Lung (tissue), 12 donors: ENCODE results near the gene ZNF621. TPM values are rescaled to one million over a fixed set of nuclear protein-coding genes. Genes with fewer than 3 reads are reported as not detected.
"Not testable (repeated sequence)": the region's sequence is repeated elsewhere in the genome, so short reads cannot be mapped to it uniquely, and the experiment has no call there.

Source experiments
- ATAC-seq: fragments of 200-7000 bp; cut with Tn5 transposase; one replicate; pipeline ENCODE4 v1.9.1; 2020; ENCODE audit warnings: moderate number of reproducible peaks; ENCODE audit not compliant: insufficient read depth, low FRiP score
- DNase-seq, 3 donors: peaks; one replicate each; pipeline ENCODE4 v3.0.0-alpha.2; 2013 to 2017
- H3K27ac ChIP-seq, 2 donors: one replicate each; pipeline ENCODE4 v1.5.1; 2013; ENCODE audit warnings: mild to moderate bottlenecking in 2 of 2, moderate library complexity in 2 of 2, control low read depth in 1 of 2, inconsistent platforms in 1 of 2, low read depth in 1 of 2, low read length in 1 of 2
- H3K27me3 ChIP-seq, 3 donors: one replicate each; pipeline ENCODE4 v1.5.1; 2013; ENCODE audit warnings: low read length in 2 of 3; ENCODE audit not compliant: control insufficient read depth in 3 of 3, insufficient read depth in 3 of 3
- H3K36me3 ChIP-seq, 4 donors: one replicate each; pipeline ENCODE4 v1.5.1; 2013; ENCODE audit warnings: low read length in 4 of 4, mild to moderate bottlenecking in 1 of 4, moderate library complexity in 1 of 4; ENCODE audit not compliant: control insufficient read depth in 4 of 4, insufficient read depth in 4 of 4
- H3K4me1 ChIP-seq, 5 donors: one replicate each; pipeline ENCODE4 v1.5.1; 2013; ENCODE audit warnings: low read length in 5 of 5, mild to moderate bottlenecking in 2 of 5, moderate library complexity in 1 of 5; ENCODE audit not compliant: control insufficient read depth in 5 of 5, insufficient read depth in 5 of 5
- H3K4me3 ChIP-seq: one replicate; pipeline ENCODE4 v1.5.1; 2013; ENCODE audit warnings: mild to moderate bottlenecking, control low read depth, moderate library complexity
- H3K9ac ChIP-seq, 2 donors: one replicate each; pipeline ENCODE4 v1.5.1; 2013; ENCODE audit warnings: low read length in 2 of 2, control low read depth in 1 of 2; ENCODE audit not compliant: insufficient read depth in 1 of 2
- H3K9me3 ChIP-seq, 4 donors: one replicate each; pipeline ENCODE4 v1.5.1; 2013; ENCODE audit warnings: low read length in 3 of 4, mild to moderate bottlenecking in 1 of 4, moderate library complexity in 1 of 4; ENCODE audit not compliant: control insufficient read depth in 4 of 4, insufficient read depth in 3 of 4
- WGBS, 2 donors: extraction: QIAGEN DNeasy Blood & Tissue Kit; methylation state at CpG; one replicate each; pipeline ENCODE4 v1.1.7; 2013; 5-methylcytosine and 5-hydroxymethylcytosine counted together
- polyA plus RNA-seq, 2 donors: library from polyadenylated mRNA; stranded (reverse); fragments of 200-250 nt; gene quantifications; one replicate each; pipeline ENCODE4 v1.2.1, GENCODE V29; 2013
- total RNA-seq, 2 donors: library from RNA; depleted of rRNA in 1 of 2; stranded (reverse); fragments of >200 nt in 1 of 2; gene quantifications; one replicate each; pipeline ENCODE4 v1.2.1, GENCODE V29; 2014 to 2021
- TF ChIP-seq, protein P1 (sequence below): IDR thresholded peaks from 2 replicates; pipeline ENCODE4 v1.5.1; 2012; ENCODE audit warnings: mild to moderate bottlenecking; ENCODE audit errors: control extremely low read depth, extremely low read depth
- donor health status: control.
- donor health status: control.
- donor health status: Bipolar disorder and iron deficiency.
- donor health status: healthy.
- donor health status: DM: yes; HTN: yes; CAD: no.

The ZNF621 gene
- total and polyA plus RNA-seq, 4 donors: 7.7 to 25.4 (median 18.7) TPM

DNA sequence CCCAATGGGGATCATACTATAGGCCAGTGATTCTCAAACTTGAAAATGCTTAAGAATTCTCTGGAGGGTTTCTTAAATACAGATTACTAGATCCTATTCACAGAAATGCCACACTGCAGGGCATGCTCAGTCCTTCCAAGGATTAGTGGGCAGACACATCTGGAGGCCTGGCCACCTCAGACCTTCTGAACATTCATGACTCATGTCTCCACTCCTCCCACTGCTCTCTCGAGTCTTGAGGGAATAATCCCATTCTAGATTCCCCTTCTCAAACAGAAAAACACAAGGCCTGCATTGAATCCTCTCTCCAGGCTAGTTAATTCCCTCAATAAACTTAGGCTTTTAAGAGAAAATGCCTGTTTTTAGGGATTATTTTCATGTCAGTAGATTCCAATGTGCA, 22.1 kb downstream of the ZNF621 start:
- Histone ChIP-seq H3K27ac (no peak overlapping the region), H3K9ac (no peak overlapping the region), H3K4me3 (no peak overlapping the region), H3K27me3 (no peaks in the 10 kb centered on the region), H3K36me3 (peaks cover 0 to 1% (median 0%) of the 10 kb centered on the region in 4 donors), H3K9me3 (no peaks in the 10 kb centered on the region), H3K4me1 (no peaks in the 10 kb centered on the region)
- TF ChIP-seq, protein P1, sequence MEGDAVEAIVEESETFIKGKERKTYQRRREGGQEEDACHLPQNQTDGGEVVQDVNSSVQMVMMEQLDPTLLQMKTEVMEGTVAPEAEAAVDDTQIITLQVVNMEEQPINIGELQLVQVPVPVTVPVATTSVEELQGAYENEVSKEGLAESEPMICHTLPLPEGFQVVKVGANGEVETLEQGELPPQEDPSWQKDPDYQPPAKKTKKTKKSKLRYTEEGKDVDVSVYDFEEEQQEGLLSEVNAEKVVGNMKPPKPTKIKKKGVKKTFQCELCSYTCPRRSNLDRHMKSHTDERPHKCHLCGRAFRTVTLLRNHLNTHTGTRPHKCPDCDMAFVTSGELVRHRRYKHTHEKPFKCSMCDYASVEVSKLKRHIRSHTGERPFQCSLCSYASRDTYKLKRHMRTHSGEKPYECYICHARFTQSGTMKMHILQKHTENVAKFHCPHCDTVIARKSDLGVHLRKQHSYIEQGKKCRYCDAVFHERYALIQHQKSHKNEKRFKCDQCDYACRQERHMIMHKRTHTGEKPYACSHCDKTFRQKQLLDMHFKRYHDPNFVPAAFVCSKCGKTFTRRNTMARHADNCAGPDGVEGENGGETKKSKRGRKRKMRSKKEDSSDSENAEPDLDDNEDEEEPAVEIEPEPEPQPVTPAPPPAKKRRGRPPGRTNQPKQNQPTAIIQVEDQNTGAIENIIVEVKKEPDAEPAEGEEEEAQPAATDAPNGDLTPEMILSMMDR: no peak
- WGBS, 2 donors: 62 to 72% methylated on average over 1 of the region's 1 CpG
- ATAC-seq: no peak
- no peak for DNase-seq

DNA sequence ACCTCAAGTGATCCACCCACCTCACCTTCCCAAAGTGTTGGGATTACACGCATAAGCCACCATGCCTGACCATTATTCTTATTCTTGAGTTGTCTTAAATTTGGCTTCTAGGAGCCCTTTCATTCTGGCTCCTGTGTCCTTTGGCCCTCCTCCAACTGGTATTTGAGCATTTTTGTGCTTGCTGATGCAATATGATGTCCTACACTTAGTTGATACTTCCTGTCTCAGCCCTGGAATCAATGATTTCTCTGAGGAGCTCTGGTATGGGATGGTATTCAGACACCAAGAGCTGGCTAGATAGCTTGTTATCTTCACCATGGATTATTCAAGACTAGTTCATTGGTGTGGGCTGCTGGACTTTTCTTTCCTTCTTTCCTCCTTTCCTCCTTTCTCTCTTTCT, 25.4 kb downstream of the ZNF621 start:
- ATAC-seq (no peak), DNase-seq (no peak)
- H3K4me3 ChIP-seq: no peak overlapping the region
- peaks cover 0 to 1% (median 0%) of the 10 kb centered on the region in 4 donors for H3K36me3 ChIP-seq
- no peak overlapping the region for H3K9ac ChIP-seq
- no peaks in the 10 kb centered on the region for H3K9me3 ChIP-seq
- WGBS, 2 donors: 95 to 96% methylated on average over 1 of the region's 1 CpG
- no peak overlapping the region for H3K27ac ChIP-seq
- no peaks in the 10 kb centered on the region for H3K27me3 ChIP-seq
- TF ChIP-seq, protein P1: no peak
- H3K4me1 ChIP-seq: no peaks in the 10 kb centered on the region

DNA sequence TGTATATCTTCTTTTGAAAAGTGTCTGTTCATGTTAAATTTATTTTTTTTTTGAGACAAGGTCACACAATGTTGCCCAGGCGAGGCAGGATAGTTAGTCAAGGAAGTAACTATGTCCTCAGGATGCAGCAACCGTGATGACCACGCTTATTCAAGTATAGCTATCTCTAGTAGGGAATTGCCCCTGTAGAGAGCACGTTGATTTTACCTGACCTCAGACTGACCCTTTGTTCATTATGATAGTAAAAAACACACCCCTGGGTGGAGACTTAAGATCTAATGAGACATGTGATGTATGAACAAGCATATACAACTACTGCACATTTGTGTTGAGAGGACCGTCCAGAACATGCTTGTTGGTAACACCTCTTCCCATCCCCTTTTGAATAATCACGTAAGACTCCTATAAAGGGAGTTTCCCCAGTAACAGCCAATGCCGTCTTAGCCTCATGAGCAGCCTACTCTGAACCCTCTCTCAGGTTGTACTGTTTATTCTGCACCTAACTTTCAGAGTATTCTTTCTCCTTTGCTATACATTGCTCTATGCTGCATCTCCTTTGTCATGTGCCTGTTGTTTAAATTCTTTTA, 32.9 kb downstream of the ZNF621 start:
- DNase-seq (no peak), ATAC-seq (no peak)
- H3K4me1 ChIP-seq: no peaks in the 10 kb centered on the region
- H3K27me3 ChIP-seq: no peaks in the 10 kb centered on the region
- no peaks in the 10 kb centered on the region for H3K9me3 ChIP-seq
- H3K4me3 ChIP-seq: no peak overlapping the region
- TF ChIP-seq, protein P1: no peak
- H3K36me3 ChIP-seq: no peaks in the 10 kb centered on the region
- 70 to 81% methylated on average over 7 of the region's 7 CpGs for WGBS, 2 donors
- no peak overlapping the region for H3K27ac ChIP-seq
- H3K9ac ChIP-seq: no peak overlapping the region

DNA sequence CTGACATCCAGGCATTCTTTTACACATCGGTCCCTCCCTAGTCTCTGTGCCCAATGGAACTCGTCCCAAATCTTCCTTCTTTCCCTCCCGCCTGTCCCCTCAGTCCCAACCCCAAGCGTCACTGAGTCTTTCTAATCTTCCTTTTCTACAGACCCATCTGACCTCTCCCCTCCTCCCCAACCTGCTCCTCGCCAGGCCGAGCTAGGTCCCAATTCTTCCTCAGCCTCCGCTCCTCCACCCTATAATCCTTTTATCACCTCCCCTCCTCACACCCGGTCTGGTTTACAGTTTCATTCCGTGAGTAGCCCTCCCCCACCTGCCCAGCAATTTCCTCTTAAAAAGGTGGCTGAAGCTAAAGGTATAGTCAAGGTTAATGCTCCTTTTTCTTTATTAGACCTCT, 37.7 kb downstream of the ZNF621 start:
- WGBS, 2 donors: 89 to 92% methylated on average over 8 to 9 of the region's 9 CpGs

DNA sequence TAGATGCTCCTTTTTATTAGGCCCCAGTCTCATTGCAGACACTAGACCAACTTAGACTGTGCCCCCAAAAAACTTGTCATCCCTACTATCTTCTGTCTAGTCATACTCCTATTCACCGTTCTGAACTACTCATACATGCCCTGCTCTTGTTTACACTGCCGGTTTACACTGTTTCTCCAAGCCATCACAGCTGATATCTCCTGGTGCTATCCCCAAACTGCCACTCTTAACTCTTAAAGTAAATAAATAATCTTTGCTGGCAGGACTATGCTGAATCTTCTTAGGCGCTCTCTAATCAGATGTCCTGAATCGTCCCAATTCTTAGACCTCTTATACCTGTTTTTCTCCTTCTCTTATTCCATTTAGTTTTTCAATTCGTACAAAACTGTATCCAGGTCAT, 40.9 kb downstream of the ZNF621 start:
- not testable (repeated sequence) for ATAC-seq, H3K9ac ChIP-seq, H3K27me3 ChIP-seq, H3K4me3 ChIP-seq, H3K36me3 ChIP-seq, H3K9me3 ChIP-seq, H3K27ac ChIP-seq, H3K4me1 ChIP-seq, DNase-seq
- 79 to 83% methylated on average over 5 of the region's 5 CpGs for WGBS, 2 donors

More for the DNA sequence above, 37.7 kb downstream of the ZNF621 start:
- H3K4me1 ChIP-seq, H3K9ac ChIP-seq, H3K27ac ChIP-seq, H3K9me3 ChIP-seq, H3K27me3 ChIP-seq, ATAC-seq, H3K4me3 ChIP-seq, DNase-seq, H3K36me3 ChIP-seq: not testable (repeated sequence)
